Measurements from ENCODE around the gene FNBP1. TPM values are rescaled to one million over a fixed set of nuclear protein-coding genes. Genes with fewer than 3 reads are reported as not detected.

FNBP1 gene
- total and polyA plus RNA-seq, 10 of the 15 experiments (the other 5 are each of a cell fraction or from before 2014, with no cell fraction given) = 64.5 to 353 (median 179) TPM

DNA sequence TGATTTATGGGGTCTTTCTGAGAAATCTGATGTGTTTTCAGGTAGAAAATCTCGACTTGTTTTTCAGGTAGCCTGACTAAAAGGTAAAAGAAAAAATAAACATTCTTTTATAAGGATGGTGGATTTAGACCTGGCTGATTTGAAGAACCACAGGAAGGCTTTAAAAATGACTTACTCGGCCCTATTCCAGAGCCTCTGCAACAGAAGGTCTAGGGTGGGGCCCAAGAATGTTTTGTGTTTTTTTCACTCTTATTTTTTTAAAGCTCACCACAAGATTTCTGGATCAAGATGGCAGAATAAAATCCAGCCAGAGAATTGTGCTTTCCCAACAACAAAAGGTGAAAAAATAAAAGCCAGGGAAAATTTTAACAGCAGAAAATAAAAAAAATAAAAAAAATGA lies 59.1 kb downstream of the FNBP1 start:
- ChIA-PET POLR2A (interaction anchor here (1.5 kb wide), 1 partner anchor 11 kb away, joined by 3 read pairs; no protein-coding TSS in a partner anchor), CTCF (interaction anchor here (1.4 kb wide), 1 partner anchor 18 kb away, joined by 3 read pairs; no protein-coding TSS in a partner anchor), RAD21 (ENCODE audit: unreplicated experiment) (no interaction called here), SMC1A (ENCODE audit: uncharacterized antibody, unreplicated experiment) (interaction anchor here (23.6 kb wide), 1 partner anchor 45 kb away, joined by 763 read pairs; no protein-coding TSS in a partner anchor)
- H4K20me1 ChIP-seq (ENCODE audit: control insufficient read depth, insufficient read depth) = no peaks in the 10 kb centered on the region
- no peak overlapping the region for H3K4me3 ChIP-seq
- intact Hi-C loops (cut with micrococcal nuclease; ENCODE audit: unreplicated experiment) (no loop called here), in situ Hi-C loops (cut with MboI) (no loop called here)
- no peaks in the 10 kb centered on the region for H3K27me3 ChIP-seq (replicated peaks in 1 of 2; ENCODE audit: control insufficient read depth in 2 of 2, insufficient read depth in 2 of 2, low read length in 1 of 2)
- ATAC-seq (no peak), FAIRE-seq (no peak), DNase-seq (ENCODE audit: low read depth, low spot score) (no peak)
- WGBS (ENCODE audit: insufficient coverage, insufficient replicate concordance, low lambda C conversion rate, missing lambda C conversion rate) = 74% methylated on average over 2 of the region's 2 CpGs
- H3K27ac ChIP-seq (ENCODE audit: control insufficient read depth, insufficient read depth) = peak overlapping the region; percentile 85; the same call in 1 of the 2 replicates
- no peak overlapping the region for H2AFZ ChIP-seq (ENCODE audit: control insufficient read depth, low read depth, low read length)
- H3K4me1 ChIP-seq (ENCODE audit: control insufficient read depth, insufficient read depth, low read length) = peaks cover 37% of the 10 kb centered on the region
- peaks cover 15 to 30% of the 10 kb centered on the region in 2 experiments for H3K36me3 ChIP-seq (ENCODE audit: control insufficient read depth in 2 of 2, insufficient read depth in 2 of 2, low read length in 1 of 2)
- no TSS peak for BruUV-seq (replicated peaks)
- H3K79me2 ChIP-seq (ENCODE audit: control insufficient read depth, insufficient read depth, low read length) = peaks cover 93% of the 10 kb centered on the region
- H3K9ac ChIP-seq (ENCODE audit: control insufficient read depth, insufficient read depth, low read length) = no peak overlapping the region
- H3K9me3 ChIP-seq (replicated peaks; ENCODE audit: control insufficient read depth, insufficient read depth, low read length) = peaks cover 7% of the 10 kb centered on the region; the same call in 2 of the 3 replicates
- H3K4me2 ChIP-seq (ENCODE audit: control insufficient read depth, insufficient read depth) = no peak overlapping the region
- TF ChIP-seq MEF2A (IDR thresholded peaks at IDR 0.05; ENCODE audit: insufficient read depth, low read depth, low read length) (no peak), ZBTB11 (CRISPR knock-in tag; IDR thresholded peaks at IDR 0.05) (no peak), MEF2B (IDR thresholded peaks at IDR 0.05; ENCODE audit: partially characterized antibody, poor library complexity, severe bottlenecking) (no peak), BMI1 (IDR thresholded peaks at IDR 0.05; ENCODE audit: borderline replicate concordance) (no peak), TARDBP (IDR thresholded peaks at IDR 0.05; ENCODE audit: borderline replicate concordance) (no peak), ZNF384 (IDR thresholded peaks at IDR 0.05; ENCODE audit: borderline replicate concordance, low read depth, low read length) (no peak), ZNF622 (IDR thresholded peaks at IDR 0.05) (no peak), USF2 (IDR thresholded peaks at IDR 0.05; ENCODE audit: borderline replicate concordance, low read depth, low read length) (no peak), STAT1 (conservative IDR thresholded peaks at IDR 0.05) (no peak), MLLT1 (IDR thresholded peaks at IDR 0.05) (no peak), ZSCAN29 (IDR thresholded peaks at IDR 0.05) (no peak), POLR2AphosphoS5 (IDR thresholded peaks at IDR 0.05; ENCODE audit: low read length) (no peak)
- TF ChIP-seq, protein P1, sequence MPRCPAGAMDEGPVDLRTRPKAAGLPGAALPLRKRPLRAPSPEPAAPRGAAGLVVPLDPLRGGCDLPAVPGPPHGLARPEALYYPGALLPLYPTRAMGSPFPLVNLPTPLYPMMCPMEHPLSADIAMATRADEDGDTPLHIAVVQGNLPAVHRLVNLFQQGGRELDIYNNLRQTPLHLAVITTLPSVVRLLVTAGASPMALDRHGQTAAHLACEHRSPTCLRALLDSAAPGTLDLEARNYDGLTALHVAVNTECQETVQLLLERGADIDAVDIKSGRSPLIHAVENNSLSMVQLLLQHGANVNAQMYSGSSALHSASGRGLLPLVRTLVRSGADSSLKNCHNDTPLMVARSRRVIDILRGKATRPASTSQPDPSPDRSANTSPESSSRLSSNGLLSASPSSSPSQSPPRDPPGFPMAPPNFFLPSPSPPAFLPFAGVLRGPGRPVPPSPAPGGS (IDR thresholded peaks at IDR 0.05; ENCODE audit: borderline replicate concordance, insufficient read depth, low read depth, low read length, poor library complexity, severe bottlenecking) = no peak
- TF ChIP-seq, protein P2, sequence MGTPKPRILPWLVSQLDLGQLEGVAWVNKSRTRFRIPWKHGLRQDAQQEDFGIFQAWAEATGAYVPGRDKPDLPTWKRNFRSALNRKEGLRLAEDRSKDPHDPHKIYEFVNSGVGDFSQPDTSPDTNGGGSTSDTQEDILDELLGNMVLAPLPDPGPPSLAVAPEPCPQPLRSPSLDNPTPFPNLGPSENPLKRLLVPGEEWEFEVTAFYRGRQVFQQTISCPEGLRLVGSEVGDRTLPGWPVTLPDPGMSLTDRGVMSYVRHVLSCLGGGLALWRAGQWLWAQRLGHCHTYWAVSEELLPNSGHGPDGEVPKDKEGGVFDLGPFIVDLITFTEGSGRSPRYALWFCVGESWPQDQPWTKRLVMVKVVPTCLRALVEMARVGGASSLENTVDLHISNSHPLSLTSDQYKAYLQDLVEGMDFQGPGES (IDR thresholded peaks at IDR 0.05) = no peak
